Mucosa of rectum (tissue), 2 donors: Measurements from ENCODE around the gene SH2B2.
A peak's percentile ranks its signal among the peaks of the same experiment; 100 is the strongest.

ENCODE experiments used
- H3K27ac ChIP-seq, 2 donors: one replicate each; pipeline ENCODE4 v1.7.0; 2013; ENCODE audit warnings: inconsistent platforms in 2 of 2, low read depth in 2 of 2, low read length in 2 of 2
- H3K27me3 ChIP-seq, 2 donors: one replicate each; pipeline ENCODE4 v1.7.0; 2013; ENCODE audit warnings: low read length in 2 of 2; ENCODE audit not compliant: control insufficient read depth in 2 of 2, insufficient read depth in 2 of 2
- H3K36me3 ChIP-seq, 2 donors: one replicate each; pipeline ENCODE4 v1.7.0; 2013; ENCODE audit warnings: low read length in 2 of 2; ENCODE audit not compliant: control insufficient read depth in 2 of 2, insufficient read depth in 2 of 2
- H3K4me1 ChIP-seq, 2 donors: one replicate each; pipeline ENCODE4 v1.7.0; 2013; ENCODE audit warnings: low read length in 2 of 2, mild to moderate bottlenecking in 1 of 2; ENCODE audit not compliant: control insufficient read depth in 2 of 2, insufficient read depth in 2 of 2
- H3K4me3 ChIP-seq, 2 donors: one replicate each; pipeline ENCODE4 v1.7.0; 2013; ENCODE audit warnings: low read length in 2 of 2
- H3K9ac ChIP-seq, 2 donors: one replicate each; pipeline ENCODE4 v1.7.0; 2013; ENCODE audit warnings: low read length in 2 of 2, low read depth in 1 of 2, mild to moderate bottlenecking in 1 of 2
- H3K9me3 ChIP-seq, 2 donors: one replicate each; pipeline ENCODE4 v1.7.0; 2013; ENCODE audit warnings: low read length in 2 of 2; ENCODE audit not compliant: control insufficient read depth in 2 of 2
- donor health status: healthy.
- donor health status: Normal muscosa, but diverticular disease.

The SH2B2 gene

GRCh38 chr7:102264367-102264891 lies 22.2 kb upstream of the SH2B2 start:
- Histone ChIP-seq H3K27me3 (no peaks in the 10 kb centered on the region), H3K9me3 (no peaks in the 10 kb centered on the region), H3K4me1 (no peaks in the 10 kb centered on the region), H3K27ac (no peak overlapping the region), H3K9ac (no peak overlapping the region), H3K36me3 (no peaks in the 10 kb centered on the region), H3K4me3 (no peak overlapping the region)

DNA sequence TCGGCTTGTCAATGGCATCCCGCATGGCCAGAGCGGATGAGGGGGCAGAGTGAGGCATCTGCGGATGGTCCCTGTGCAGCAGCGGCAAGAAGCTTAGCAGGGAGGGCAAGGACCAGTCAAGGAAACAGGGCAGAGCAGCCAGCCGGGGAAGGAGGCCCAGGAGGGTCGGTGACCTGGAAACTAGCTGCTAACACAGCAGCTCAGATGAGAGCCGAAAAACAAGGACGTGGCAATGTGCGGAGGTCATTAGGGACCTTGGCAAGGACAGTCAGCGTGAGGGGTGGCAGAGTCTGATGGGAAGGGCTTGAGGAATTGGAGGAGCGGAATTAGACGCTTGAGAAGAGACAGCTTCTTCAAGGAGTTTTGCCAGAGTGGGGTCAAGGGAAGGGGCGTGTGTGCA lies 20.1 kb upstream of the SH2B2 start:
- Histone ChIP-seq H3K4me1 (no peaks in the 10 kb centered on the region), H3K27me3 (no peaks in the 10 kb centered on the region), H3K27ac (no peak overlapping the region)

DNA sequence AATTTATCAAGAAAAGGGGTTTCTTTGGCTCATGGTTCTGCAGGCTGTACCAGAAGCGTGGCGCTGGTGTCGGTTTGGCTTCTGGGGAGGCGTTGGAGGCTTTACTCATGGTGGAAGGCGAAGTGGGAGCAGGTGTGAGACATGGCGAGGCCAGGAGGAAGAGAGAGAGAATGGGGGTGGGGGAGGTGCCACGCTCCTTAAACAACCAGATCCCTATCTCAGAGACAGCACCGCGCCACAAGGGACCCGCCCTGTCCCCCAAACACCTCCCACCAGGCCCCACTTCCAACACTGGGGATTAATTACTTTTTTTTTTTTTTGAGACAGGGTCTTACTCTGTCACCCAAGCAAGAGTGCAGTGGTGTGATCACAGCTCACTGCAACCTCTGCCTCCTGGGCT lies 18.0 kb upstream of the SH2B2 start:
- peaks cover 0 to 5% of the 10 kb centered on the region in 2 donors for H3K4me1 ChIP-seq
- H3K4me3 ChIP-seq = no peak overlapping the region
- H3K27ac ChIP-seq = no peak overlapping the region
- H3K9me3 ChIP-seq = no peaks in the 10 kb centered on the region
- no peaks in the 10 kb centered on the region for H3K27me3 ChIP-seq
- no peak overlapping the region for H3K9ac ChIP-seq
- H3K36me3 ChIP-seq = no peaks in the 10 kb centered on the region

More for the DNA sequence above, 20.1 kb upstream of the SH2B2 start:
- Histone ChIP-seq H3K9me3 (no peaks in the 10 kb centered on the region), H3K9ac (no peak overlapping the region), H3K36me3 (no peaks in the 10 kb centered on the region), H3K4me3 (no peak overlapping the region)

GRCh38 chr7:102270178-102270887 lies 16.3 kb upstream of the SH2B2 start:
- no peak overlapping the region for H3K9ac ChIP-seq
- H3K9me3 ChIP-seq = no peaks in the 10 kb centered on the region
- H3K27ac ChIP-seq = no peak overlapping the region
- H3K36me3 ChIP-seq = no peaks in the 10 kb centered on the region
- H3K27me3 ChIP-seq = no peaks in the 10 kb centered on the region
- no peak overlapping the region for H3K4me3 ChIP-seq
- peaks cover 0 to 10% of the 10 kb centered on the region in 2 donors for H3K4me1 ChIP-seq

- H3K27me3 ChIP-seq = no peaks in the 10 kb centered on the region
- peaks cover 0 to 10% of the 10 kb centered on the region in 2 donors for H3K4me1 ChIP-seq
- no peak overlapping the region for H3K27ac ChIP-seq
- H3K9ac ChIP-seq = no peak overlapping the region
- no peaks in the 10 kb centered on the region for H3K9me3 ChIP-seq
- no peak overlapping the region for H3K4me3 ChIP-seq
- no peaks in the 10 kb centered on the region for H3K36me3 ChIP-seq
Observed at GRCh38 chr7:102271158-102271798, 15.4 kb upstream of the SH2B2 start.

- Histone ChIP-seq H3K4me3 (no peak overlapping the region), H3K9me3 (no peaks in the 10 kb centered on the region), H3K27me3 (no peaks in the 10 kb centered on the region), H3K36me3 (no peaks in the 10 kb centered on the region), H3K4me1 (peaks cover 0 to 10% of the 10 kb centered on the region in 2 donors), H3K27ac (no peak overlapping the region), H3K9ac (peak overlapping the region in 1 of 2 donors; percentile 5)
Observed at GRCh38 chr7:102272075-102272916, 14.4 kb upstream of the SH2B2 start.

GRCh38 chr7:102272917-102273748 lies 13.5 kb upstream of the SH2B2 start:
- Histone ChIP-seq H3K9ac (no peak overlapping the region), H3K27ac (no peak overlapping the region), H3K4me1 (peaks cover 0 to 10% of the 10 kb centered on the region in 2 donors), H3K27me3 (no peaks in the 10 kb centered on the region), H3K36me3 (no peaks in the 10 kb centered on the region), H3K9me3 (no peaks in the 10 kb centered on the region), H3K4me3 (no peak overlapping the region)

- Histone ChIP-seq H3K36me3 (no peaks in the 10 kb centered on the region), H3K9me3 (no peaks in the 10 kb centered on the region), H3K4me3 (no peak overlapping the region), H3K9ac (no peak overlapping the region), H3K27ac (no peak overlapping the region), H3K27me3 (no peaks in the 10 kb centered on the region), H3K4me1 (peaks cover 0 to 10% of the 10 kb centered on the region in 2 donors)
Observed at GRCh38 chr7:102273749-102274712, 12.6 kb upstream of the SH2B2 start.
